ENCODE data around the gene WFDC1.

Gene WFDC1

DNA sequence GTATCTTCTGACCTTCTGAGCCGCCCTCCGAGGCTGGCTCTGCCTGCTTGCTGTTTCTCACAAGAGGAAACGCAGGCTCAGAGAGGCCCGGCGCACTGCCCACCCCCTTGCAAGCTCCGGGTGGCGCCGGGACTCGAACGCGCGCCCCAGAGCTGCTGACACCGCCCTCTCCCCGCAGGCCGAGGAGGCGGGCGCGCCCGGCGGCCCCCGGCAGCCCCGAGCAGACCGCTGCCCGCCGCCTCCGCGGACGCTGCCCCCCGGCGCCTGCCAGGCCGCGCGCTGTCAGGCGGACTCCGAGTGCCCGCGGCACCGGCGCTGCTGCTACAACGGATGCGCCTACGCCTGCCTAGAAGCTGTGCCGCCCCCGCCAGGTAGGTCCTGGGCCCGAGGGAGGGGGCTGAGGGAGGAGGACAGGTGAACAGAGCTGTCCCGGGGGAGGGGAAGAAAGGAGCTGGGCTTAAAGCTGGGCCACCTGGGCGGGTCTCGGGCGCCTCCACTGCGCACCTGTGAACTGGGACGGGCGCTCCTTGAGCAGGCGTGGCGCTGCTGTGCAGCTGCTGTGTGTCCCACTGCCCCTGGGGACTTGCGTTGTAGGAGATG is 18.2 kb downstream of the WFDC1 start:
- no peak for DNase-seq (ENCODE audit: extremely low spot score)
- POLR2A ChIA-PET = no interaction called here
- CTCF ChIA-PET = interaction anchor here (1.7 kb wide), 1 partner anchor 36 kb away, joined by 5 read pairs; no protein-coding TSS in a partner anchor
- TF ChIP-seq, protein P1, sequence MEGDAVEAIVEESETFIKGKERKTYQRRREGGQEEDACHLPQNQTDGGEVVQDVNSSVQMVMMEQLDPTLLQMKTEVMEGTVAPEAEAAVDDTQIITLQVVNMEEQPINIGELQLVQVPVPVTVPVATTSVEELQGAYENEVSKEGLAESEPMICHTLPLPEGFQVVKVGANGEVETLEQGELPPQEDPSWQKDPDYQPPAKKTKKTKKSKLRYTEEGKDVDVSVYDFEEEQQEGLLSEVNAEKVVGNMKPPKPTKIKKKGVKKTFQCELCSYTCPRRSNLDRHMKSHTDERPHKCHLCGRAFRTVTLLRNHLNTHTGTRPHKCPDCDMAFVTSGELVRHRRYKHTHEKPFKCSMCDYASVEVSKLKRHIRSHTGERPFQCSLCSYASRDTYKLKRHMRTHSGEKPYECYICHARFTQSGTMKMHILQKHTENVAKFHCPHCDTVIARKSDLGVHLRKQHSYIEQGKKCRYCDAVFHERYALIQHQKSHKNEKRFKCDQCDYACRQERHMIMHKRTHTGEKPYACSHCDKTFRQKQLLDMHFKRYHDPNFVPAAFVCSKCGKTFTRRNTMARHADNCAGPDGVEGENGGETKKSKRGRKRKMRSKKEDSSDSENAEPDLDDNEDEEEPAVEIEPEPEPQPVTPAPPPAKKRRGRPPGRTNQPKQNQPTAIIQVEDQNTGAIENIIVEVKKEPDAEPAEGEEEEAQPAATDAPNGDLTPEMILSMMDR (IDR thresholded peaks at IDR 0.05; ENCODE audit: control extremely low read depth, extremely low read depth, low read depth, missing control alignments) = no peak

- DNase-seq (ENCODE audit: extremely low spot score) = no peak
- TF ChIP-seq, protein P1 (IDR thresholded peaks at IDR 0.05; ENCODE audit: control extremely low read depth, extremely low read depth, low read depth, missing control alignments) = no peak
- ChIA-PET POLR2A (no interaction called here), CTCF (interaction anchor here (1.7 kb wide), 2 partner anchors 9 to 37 kb away, joined by 5 read pairs; no protein-coding TSS in a partner anchor)
Observed at GRCh38 chr16:84313921-84314320, 19.2 kb downstream of the WFDC1 start.

DNA sequence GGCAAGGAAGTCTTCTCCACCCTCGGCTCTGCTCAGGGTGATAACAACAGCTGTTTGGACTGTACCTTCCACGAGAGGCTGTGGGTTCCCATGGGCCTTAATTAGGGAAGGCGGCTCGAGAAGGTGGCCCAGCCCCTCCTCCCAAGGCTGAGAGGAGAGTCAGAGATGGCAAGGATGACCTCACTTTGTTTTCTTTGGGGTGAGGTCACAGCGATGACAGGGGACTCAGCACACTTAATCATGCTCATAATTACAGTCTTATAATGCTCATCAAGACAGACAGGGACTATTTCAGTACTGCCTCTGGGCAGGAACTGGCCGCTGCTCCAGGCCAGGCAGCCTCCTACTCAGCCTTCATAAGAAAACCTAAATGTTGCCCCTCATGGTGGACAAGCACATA is 19.7 kb downstream of the WFDC1 start:
- POLR2A ChIA-PET = no interaction called here
- no peak for DNase-seq (ENCODE audit: extremely low spot score)
- CTCF ChIA-PET = interaction anchor here (1.7 kb wide), 2 partner anchors 9 to 37 kb away, joined by 5 read pairs; no protein-coding TSS in a partner anchor
- TF ChIP-seq, protein P1 (IDR thresholded peaks at IDR 0.05; ENCODE audit: control extremely low read depth, extremely low read depth, low read depth, missing control alignments) = no peak

GRCh38 chr16:84314814-84315213 is 20.1 kb downstream of the WFDC1 start:
- TF ChIP-seq, protein P1 (IDR thresholded peaks at IDR 0.05; ENCODE audit: control extremely low read depth, extremely low read depth, low read depth, missing control alignments) = no peak
- ChIA-PET POLR2A (no interaction called here), CTCF (interaction anchor here (1.7 kb wide), 1 partner anchor 9 kb away, joined by 5 read pairs; no protein-coding TSS in a partner anchor)
- no peak for DNase-seq (ENCODE audit: extremely low spot score)

DNA sequence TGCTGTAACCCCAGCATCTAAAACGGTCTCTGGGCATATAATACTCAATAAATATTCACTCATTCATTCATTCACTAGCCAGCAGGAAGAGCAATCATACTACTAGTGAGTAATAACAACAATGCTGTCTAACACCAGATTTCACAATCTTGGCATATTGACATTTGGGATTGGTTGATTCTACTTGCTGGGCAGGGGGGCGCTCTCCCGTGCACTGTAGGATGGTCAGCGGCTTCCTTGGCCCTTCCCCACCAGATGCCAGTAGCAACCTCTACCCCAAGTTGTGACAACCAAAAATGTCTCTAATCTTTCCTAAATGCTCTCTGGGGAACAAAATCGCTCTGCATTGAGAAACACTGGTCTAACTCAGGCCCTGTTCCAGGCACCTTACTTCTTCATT is 20.7 kb downstream of the WFDC1 start:
- TF ChIP-seq, protein P1 (IDR thresholded peaks at IDR 0.05; ENCODE audit: control extremely low read depth, extremely low read depth, low read depth, missing control alignments) = no peak

DNA sequence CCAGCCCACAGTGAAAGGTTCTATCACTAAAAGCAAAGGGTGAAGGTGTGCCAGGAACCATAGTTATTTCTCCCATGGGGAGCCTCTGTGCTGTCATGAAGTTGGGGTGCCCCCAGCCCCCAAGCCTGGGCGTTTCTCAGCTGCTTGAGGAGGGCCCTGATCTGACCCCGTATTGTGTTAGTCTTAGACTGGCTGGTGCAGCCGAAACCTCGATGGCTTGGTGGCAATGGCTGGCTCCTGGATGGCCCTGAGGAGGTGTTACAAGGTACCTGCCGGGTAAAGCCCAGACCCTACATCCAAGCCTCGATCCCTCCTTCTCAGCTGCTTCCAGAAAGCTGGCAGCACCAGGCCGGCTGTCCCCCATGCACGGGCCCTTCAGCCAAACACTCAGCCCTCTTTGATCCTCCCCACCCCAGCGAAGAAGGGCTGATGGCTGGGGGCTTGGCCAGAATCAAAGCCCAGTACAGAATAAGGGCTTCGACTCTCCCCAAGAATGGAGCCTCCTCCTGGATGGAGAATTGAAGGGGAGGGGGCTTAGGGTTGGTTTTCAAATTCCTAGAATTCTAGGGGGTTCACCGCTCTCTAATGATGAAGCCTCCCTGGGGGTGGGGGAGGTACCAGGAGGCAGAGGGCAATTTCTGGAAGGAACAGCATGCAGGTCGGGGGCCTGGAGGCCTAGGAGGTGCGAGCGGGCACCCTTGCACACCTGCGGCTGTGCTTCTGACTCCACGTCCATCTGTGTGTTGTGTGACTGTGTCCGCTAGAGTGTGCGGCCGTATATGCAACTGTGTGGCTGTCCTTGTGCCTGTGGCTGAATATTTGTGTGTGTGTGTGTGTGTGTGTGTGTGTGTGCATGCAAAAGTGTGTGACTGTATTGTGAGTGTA is 23.7 kb downstream of the WFDC1 start:
- TF ChIP-seq, protein P1 (IDR thresholded peaks at IDR 0.05; ENCODE audit: control extremely low read depth, extremely low read depth, low read depth, missing control alignments) = no peak
- ChIA-PET CTCF (no interaction called here), POLR2A (no interaction called here)
- no peak for DNase-seq (ENCODE audit: extremely low spot score)

More for the DNA sequence above, 20.7 kb downstream of the WFDC1 start:
- ChIA-PET POLR2A (no interaction called here), CTCF (no interaction called here)
- no peak for DNase-seq (ENCODE audit: extremely low spot score)

Data from GM10248 (cell line).